Epithelial cell of esophagus (primary cell): ENCODE measurements around the gene RERE.

Experiments used
- DNase-seq: peaks from one replicate; pipeline ENCODE4 v3.0.0; 2010; ENCODE audit warnings: low read depth
- H3K4me3 ChIP-seq: 2 replicates; pipeline ENCODE4 v1.5.1; 2011; ENCODE audit warnings: mild to moderate bottlenecking, low read length, control low read depth
- TF ChIP-seq, protein P1 (sequence below): IDR thresholded peaks from 2 replicates; pipeline ENCODE4 v1.5.1; 2011; ENCODE audit warnings: low read depth, mild to moderate bottlenecking, low read length, control low read depth, inconsistent platforms; ENCODE audit not compliant: insufficient read depth; ENCODE audit errors: missing control alignments

RERE gene

DNA sequence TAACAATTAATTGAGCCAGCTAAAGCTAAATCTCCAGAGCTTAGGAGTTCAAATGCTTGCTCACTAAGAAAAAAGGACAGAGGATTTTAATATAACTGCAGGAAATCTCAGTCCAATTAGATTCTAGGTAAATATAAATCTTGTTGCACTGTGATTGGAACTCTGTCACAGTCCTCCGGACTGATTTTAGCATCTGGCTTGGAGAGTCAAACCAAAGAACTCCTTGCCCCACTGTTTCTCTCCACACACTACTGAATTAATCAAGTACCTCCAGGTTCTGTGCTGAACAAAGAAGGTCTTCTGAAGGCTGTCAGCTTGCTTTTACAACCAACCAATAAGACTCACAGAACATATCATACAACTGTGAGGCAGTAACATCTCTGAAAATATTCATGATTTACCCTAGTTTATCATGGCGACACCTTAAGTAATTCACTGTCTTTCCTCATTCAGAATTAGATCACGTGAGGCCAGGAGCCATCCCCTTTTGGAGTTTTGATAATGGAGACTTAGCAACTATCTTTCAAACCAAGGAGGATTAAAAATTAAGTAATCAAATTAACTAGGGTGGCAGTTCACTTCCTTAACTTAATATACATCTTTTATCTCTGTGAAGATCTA, 176.0 kb downstream of the RERE start:
- TF ChIP-seq, protein P1, sequence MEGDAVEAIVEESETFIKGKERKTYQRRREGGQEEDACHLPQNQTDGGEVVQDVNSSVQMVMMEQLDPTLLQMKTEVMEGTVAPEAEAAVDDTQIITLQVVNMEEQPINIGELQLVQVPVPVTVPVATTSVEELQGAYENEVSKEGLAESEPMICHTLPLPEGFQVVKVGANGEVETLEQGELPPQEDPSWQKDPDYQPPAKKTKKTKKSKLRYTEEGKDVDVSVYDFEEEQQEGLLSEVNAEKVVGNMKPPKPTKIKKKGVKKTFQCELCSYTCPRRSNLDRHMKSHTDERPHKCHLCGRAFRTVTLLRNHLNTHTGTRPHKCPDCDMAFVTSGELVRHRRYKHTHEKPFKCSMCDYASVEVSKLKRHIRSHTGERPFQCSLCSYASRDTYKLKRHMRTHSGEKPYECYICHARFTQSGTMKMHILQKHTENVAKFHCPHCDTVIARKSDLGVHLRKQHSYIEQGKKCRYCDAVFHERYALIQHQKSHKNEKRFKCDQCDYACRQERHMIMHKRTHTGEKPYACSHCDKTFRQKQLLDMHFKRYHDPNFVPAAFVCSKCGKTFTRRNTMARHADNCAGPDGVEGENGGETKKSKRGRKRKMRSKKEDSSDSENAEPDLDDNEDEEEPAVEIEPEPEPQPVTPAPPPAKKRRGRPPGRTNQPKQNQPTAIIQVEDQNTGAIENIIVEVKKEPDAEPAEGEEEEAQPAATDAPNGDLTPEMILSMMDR: no peak
- H3K4me3 ChIP-seq: no peak overlapping the region
- no peak for DNase-seq

DNA sequence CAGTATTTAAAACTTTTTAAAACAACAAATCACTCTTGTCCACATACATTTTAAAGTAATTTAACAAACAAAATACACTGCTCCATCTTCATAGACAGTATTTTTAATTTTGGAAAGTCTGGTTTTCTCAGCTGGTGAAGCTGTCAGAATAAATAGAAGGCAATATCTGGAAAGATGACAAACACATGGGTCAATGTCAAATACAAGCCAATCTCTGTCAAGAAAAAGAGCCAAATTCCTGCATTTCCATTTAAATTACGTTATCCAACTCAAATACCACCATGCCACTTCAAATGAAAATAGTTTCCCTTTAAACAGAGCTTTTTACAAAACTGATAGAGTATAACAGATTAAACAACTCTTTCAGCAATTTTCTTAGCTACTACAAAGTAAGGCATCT, 176.5 kb downstream of the RERE start:
- TF ChIP-seq, protein P1: no peak
- no peak overlapping the region for H3K4me3 ChIP-seq
- DNase-seq: no peak

DNA sequence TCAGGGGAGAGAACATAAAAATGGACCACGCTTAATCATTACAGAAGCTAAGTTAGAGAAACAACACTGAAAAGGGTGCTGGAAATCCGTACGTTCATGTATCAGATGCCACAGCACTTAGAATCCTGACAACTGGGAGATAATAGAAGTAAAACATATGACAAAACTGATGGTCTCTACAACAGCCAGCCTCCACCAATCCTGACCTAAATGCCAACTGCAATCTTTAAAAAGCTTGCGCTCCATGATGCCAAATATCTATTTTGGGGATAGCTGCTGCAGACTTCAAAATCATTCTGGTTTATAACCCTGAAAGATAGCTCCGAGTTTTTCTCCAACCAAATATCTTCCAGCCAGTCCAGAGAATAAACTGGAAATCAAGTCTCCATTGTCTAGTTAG, 178.3 kb downstream of the RERE start:
- H3K4me3 ChIP-seq: no peak overlapping the region
- no peak for DNase-seq
- TF ChIP-seq, protein P1: no peak

DNA sequence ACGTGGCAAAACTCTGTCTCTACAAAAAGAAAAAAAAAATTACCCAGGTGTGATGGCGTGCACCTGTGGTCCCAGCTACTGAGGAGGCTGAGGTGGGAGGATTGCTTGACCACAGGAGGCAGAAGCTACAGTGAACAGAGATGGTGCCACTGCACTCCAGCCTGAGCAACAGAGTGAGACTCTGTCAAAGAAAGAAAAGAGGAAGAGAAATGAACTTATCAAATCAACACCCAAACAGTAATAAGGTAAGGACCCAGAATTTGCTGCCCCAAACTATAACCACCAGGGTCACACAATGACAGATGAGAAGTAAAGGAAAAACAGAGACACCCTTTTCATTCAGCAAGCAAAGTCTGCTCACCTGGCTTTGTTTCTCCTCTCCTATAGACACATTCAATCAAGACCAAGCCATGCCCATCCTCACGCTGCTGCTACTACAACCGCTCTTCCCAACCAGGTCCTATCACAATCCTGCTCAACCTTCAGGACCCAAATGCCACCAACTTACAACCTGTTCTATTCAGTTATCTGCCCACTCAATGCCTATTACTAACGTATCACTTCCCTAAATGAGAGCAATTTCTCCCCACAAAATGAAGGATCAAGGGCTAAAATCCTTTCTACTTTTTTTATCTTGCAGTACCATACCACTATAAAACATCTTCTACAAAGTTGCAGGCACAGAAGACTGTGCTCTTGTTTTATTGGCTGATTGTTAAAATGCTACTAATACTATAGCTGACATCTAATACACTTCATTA, 183.5 kb downstream of the RERE start:
- TF ChIP-seq, protein P1: no peak
- DNase-seq: no peak
- H3K4me3 ChIP-seq: no peak overlapping the region

DNA sequence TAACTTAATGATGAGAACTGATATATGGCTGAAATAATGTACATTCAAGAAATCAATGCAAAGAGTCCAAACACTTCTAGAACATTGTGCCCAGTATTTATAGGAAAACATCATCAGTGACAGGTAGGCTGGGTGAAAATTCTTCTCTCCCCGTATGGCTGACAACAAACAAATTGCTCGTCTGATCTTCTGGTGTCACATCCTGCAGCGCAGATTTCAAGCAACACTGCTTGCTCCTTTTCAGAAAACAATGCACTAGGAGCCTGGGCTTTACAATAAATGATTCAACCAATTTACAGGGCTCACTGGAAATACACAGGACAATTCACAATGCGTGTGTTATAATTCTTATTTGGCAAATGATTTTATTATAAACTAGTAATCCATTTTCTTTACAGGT, 185.3 kb downstream of the RERE start:
- DNase-seq: no peak
- TF ChIP-seq, protein P1: no peak
- H3K4me3 ChIP-seq: no peak overlapping the region

DNA sequence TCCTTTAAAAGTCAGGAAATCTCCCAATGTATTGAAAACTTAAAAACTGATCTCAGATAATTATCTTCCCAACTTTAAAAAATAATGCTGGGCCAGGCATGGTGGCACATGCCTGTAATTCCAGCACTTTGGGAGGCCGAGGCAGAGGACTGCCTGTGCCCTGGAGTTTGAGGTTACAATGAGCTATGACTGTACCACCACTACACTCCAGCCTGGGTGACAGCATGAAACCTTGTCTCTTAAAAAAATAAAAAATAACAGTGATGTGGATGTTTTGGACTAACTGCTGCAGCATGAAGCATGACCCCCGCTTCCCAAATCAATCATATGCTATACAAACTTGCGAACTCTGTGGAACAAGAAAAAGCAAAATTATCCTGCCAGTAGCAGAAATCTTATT, 186.3 kb downstream of the RERE start:
- no peak for DNase-seq
- TF ChIP-seq, protein P1: no peak
- no peak overlapping the region for H3K4me3 ChIP-seq
